Esophagus squamous epithelium (tissue), 4 donors: Measurements from ENCODE around the gene IL23A.

Experiments used
- POLR2A ChIP-seq, 4 donors: fragments of 450-650 bp; IDR thresholded peaks; one replicate each; pipeline ENCODE4 v1.6.1; 2017; ENCODE audit warnings: antibody characterized with exemption in 4 of 4, mild to moderate bottlenecking in 4 of 4, moderate library complexity in 3 of 4
- TF ChIP-seq, protein P1 (sequence below), 6 experiments: fragments of 450-650 bp in 4 of 6; fragments of 200-600 bp in 2 of 6; sonication (generic) in 2 of 6; IDR thresholded peaks; one replicate each; pipeline ENCODE4 v1.5.1; 2016 to 2019; ENCODE audit warnings: antibody characterized with exemption in 6 of 6, mild to moderate bottlenecking in 4 of 6, moderate library complexity in 4 of 6

DNA sequence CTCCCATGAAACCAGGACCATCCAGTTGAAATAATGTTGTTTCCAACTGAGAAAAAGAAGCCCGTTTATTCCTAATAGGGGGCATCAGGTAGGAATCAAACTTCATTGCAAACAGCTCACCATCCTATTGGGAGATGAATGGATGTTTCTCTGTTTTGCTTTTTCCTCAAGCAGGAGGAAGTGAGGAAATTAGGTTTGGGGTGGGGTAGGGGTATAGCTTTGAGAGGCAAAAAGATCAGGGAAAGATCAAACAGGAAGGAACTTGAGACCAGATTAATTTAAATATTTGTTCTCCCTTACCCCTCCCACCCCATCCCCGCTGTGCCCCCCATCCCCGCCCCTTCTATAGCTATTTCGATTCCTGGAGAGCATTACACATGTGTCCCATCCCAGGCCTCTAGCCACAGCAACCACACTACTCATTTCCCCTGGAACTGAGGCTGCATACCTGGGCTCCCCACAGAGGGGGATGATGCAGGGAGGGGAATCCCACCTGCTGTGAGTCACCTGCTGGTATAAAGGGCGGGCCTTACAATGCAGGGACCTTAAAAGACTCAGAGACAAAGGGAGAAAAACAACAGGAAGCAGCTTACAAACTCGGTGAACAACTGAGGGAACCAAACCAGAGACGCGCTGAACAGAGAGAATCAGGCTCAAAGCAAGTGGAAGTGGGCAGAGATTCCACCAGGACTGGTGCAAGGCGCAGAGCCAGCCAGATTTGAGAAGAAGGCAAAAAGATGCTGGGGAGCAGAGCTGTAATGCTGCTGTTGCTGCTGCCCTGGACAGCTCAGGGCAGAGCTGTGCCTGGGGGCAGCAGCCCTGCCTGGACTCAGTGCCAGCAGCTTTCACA is at the start of gene IL23A:
- TF ChIP-seq, protein P1, sequence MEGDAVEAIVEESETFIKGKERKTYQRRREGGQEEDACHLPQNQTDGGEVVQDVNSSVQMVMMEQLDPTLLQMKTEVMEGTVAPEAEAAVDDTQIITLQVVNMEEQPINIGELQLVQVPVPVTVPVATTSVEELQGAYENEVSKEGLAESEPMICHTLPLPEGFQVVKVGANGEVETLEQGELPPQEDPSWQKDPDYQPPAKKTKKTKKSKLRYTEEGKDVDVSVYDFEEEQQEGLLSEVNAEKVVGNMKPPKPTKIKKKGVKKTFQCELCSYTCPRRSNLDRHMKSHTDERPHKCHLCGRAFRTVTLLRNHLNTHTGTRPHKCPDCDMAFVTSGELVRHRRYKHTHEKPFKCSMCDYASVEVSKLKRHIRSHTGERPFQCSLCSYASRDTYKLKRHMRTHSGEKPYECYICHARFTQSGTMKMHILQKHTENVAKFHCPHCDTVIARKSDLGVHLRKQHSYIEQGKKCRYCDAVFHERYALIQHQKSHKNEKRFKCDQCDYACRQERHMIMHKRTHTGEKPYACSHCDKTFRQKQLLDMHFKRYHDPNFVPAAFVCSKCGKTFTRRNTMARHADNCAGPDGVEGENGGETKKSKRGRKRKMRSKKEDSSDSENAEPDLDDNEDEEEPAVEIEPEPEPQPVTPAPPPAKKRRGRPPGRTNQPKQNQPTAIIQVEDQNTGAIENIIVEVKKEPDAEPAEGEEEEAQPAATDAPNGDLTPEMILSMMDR (IDR thresholded peaks at IDR 0.05): no peak
- TF ChIP-seq POLR2A (IDR thresholded peaks at IDR 0.05): no peak
